ENCODE data around the gene SLC9A1. TPM values are rescaled to one million over a fixed set of nuclear protein-coding genes. Genes with fewer than 3 reads are reported as not detected.

The SLC9A1 gene
- polyA plus RNA-seq, 12 donors: 11.4 to 39.4 (median 15.3) TPM; not detected in 1

- DNase-seq: no peak
These were observed 80.6 kb downstream of the SLC9A1 start for GRCh38 chr1:27074175-27074780.

GRCh38 chr1:27071049-27071416 is 83.9 kb downstream of the SLC9A1 start:
- no peak for DNase-seq

GRCh38 chr1:27070390-27071048 is 84.4 kb downstream of the SLC9A1 start:
- no peak for DNase-seq

- no peak for DNase-seq
These were observed 86.0 kb downstream of the SLC9A1 start for GRCh38 chr1:27068922-27069321.

- no peak for DNase-seq
These were observed 88.8 kb downstream of the SLC9A1 start for GRCh38 chr1:27065999-27066630.

- no peak for DNase-seq
These were observed 94.0 kb downstream of the SLC9A1 start for GRCh38 chr1:27060891-27061290.

- DNase-seq: no peak
These were observed 95.8 kb downstream of the SLC9A1 start for GRCh38 chr1:27058966-27059669.

- DNase-seq: peak; percentile 72
These were observed 96.9 kb downstream of the SLC9A1 start for GRCh38 chr1:27057801-27058625.

GRCh38 chr1:27057389-27057788 is 97.5 kb downstream of the SLC9A1 start:
- no peak for DNase-seq

- DNase-seq: no peak
These were observed 100.8 kb downstream of the SLC9A1 start for GRCh38 chr1:27053977-27054753.

GRCh38 chr1:27052527-27052926 is 102.4 kb downstream of the SLC9A1 start:
- no peak for DNase-seq

GRCh38 chr1:27049607-27050006 is 105.3 kb downstream of the SLC9A1 start:
- no peak for DNase-seq

- no peak for DNase-seq
These were observed 105.8 kb downstream of the SLC9A1 start for GRCh38 chr1:27049100-27049499.

Other genes with a start within 250 kb of the SLC9A1 start
- gene NR0B2, start 241.2 kb downstream of the SLC9A1 start, polyA plus RNA-seq (ENCODE audit: insufficient read length in 12 of 12): not detected
- 10 to 100 TPM in 11 of 12 donors, not detected in 1; 42.2 to 61.8 (median 53.1) TPM for gene NUDC, start 233.4 kb downstream of the SLC9A1 start, polyA plus RNA-seq (ENCODE audit: insufficient read length in 12 of 12)
- gene KDF1, start 194.7 kb downstream of the SLC9A1 start, polyA plus RNA-seq (ENCODE audit: insufficient read length in 12 of 12): 1 to 10 TPM in 2 of 12 donors, under 1 TPM in 3, not detected in 7; 0.09 to 5.0 (median 0.70) TPM
- 1 to 10 TPM in 8 of 12 donors, under 1 TPM in 2, not detected in 2; 0.62 to 5.3 (median 1.6) TPM for gene TRNP1, start 161.4 kb downstream of the SLC9A1 start, polyA plus RNA-seq (ENCODE audit: insufficient read length in 12 of 12)
- 1 to 10 TPM in 2 of 12 donors, under 1 TPM in 8, not detected in 2; 0.19 to 2.5 (median 0.40) TPM for gene TENT5B, start 142.3 kb downstream of the SLC9A1 start, polyA plus RNA-seq (ENCODE audit: insufficient read length in 12 of 12)
- 10 to 100 TPM in 11 of 12 donors, not detected in 1; 23.0 to 35.5 (median 28.9) TPM for gene WDTC1, start 79.5 kb upstream of the SLC9A1 start, polyA plus RNA-seq (ENCODE audit: insufficient read length in 12 of 12)
- gene TMEM222, start 167.0 kb upstream of the SLC9A1 start, polyA plus RNA-seq (ENCODE audit: insufficient read length in 12 of 12): 10 to 100 TPM in 11 of 12 donors, not detected in 1; 19.9 to 25.4 (median 23.3) TPM
- gene SYTL1, start 186.9 kb upstream of the SLC9A1 start, polyA plus RNA-seq (ENCODE audit: insufficient read length in 12 of 12): 10 to 100 TPM in 2 of 12 donors, 1 to 10 TPM in 2, under 1 TPM in 7, not detected in 1; 0.38 to 19.4 (median 0.83) TPM
- 10 to 100 TPM in 5 of 12 donors, 1 to 10 TPM in 6, not detected in 1; 6.4 to 24.0 (median 9.9) TPM for gene MAP3K6, start 211.8 kb upstream of the SLC9A1 start, polyA plus RNA-seq (ENCODE audit: insufficient read length in 12 of 12)
- under 1 TPM in 10 of 12 donors, not detected in 2; 0.16 to 0.73 (median 0.39) TPM for gene FCN3, start 219.7 kb upstream of the SLC9A1 start, polyA plus RNA-seq (ENCODE audit: insufficient read length in 12 of 12)
- gene CD164L2, start 228.2 kb upstream of the SLC9A1 start, polyA plus RNA-seq (ENCODE audit: insufficient read length in 12 of 12): under 1 TPM in 2 of 12 donors, not detected in 10; 0.12 to 0.55 TPM
- under 1 TPM in 10 of 12 donors, not detected in 2; 0.38 to 0.95 (median 0.59) TPM for gene GPR3, start 237.5 kb upstream of the SLC9A1 start, polyA plus RNA-seq (ENCODE audit: insufficient read length in 12 of 12)

Measured in muscle of arm (tissue), 12 donors.